Osteocyte (in vitro differentiated cells): ENCODE measurements around the gene INPP5D. TPM values are rescaled to one million over a fixed set of nuclear protein-coding genes. Genes with fewer than 3 reads are reported as not detected.

ENCODE experiments used
- DNase-seq: peaks from one replicate; pipeline ENCODE4 v3.0.0; 2021; ENCODE audit warnings: mixed read lengths; ENCODE audit not compliant: unreplicated experiment; ENCODE audit errors: extremely low spot score
- H3K27ac Mint-ChIP-seq: one replicate; pipeline ENCODE4 v1.8.0; 2021; ENCODE audit warnings: mild to moderate bottlenecking, mixed read lengths; ENCODE audit not compliant: unreplicated experiment
- H3K27me3 Mint-ChIP-seq: one replicate; pipeline ENCODE4 v1.8.0; 2021; ENCODE audit warnings: mixed read lengths; ENCODE audit not compliant: unreplicated experiment
- H3K36me3 Mint-ChIP-seq: one replicate; pipeline ENCODE4 v1.8.0; 2021; ENCODE audit warnings: mixed read lengths; ENCODE audit not compliant: unreplicated experiment
- H3K4me1 Mint-ChIP-seq: one replicate; pipeline ENCODE4 v1.8.0; 2021; ENCODE audit warnings: mixed read lengths; ENCODE audit not compliant: unreplicated experiment
- H3K4me3 Mint-ChIP-seq: one replicate; pipeline ENCODE4 v1.8.0; 2021; ENCODE audit warnings: mild to moderate bottlenecking, moderate library complexity, mixed read lengths; ENCODE audit not compliant: unreplicated experiment
- H3K9me3 Mint-ChIP-seq: one replicate; pipeline ENCODE4 v1.8.0; 2021; ENCODE audit warnings: mixed read lengths; ENCODE audit not compliant: unreplicated experiment
- total RNA-seq: library from RNA; stranded (reverse); gene quantifications from 2 replicates; pipeline ENCODE4 v1.2.1, GENCODE V29; 2021
- TF ChIP-seq, protein P1 (sequence below): fragments of 200-600 bp; sonication (generic); IDR thresholded peaks from 2 replicates; pipeline ENCODE4 v1.5.0; 2021; ENCODE audit warnings: antibody characterized with exemption, mild to moderate bottlenecking, moderate library complexity

Gene INPP5D
- total RNA-seq, 1 donor from 2014 or later: 0.40 TPM

DNA sequence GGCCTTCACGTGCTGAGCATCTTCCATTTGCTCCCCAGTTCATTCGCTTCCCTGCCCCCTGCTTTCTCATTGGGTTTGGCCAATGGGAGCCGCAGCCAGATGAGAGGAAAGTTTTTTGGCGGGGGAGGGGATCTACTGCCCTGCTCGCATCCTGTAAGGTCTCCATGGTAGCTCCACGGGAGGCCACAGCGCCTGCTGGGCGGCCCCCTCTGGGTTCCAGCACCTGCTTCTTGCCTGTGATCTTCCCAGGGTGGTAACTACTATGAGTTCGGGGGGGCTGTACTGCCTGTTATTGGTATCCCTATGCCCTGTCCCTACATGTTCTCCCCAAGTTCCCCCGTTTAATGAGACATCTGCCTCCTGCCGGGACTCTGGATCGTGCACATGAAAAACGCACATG lies 57.2 kb downstream of the INPP5D start:
- Mint-ChIP-seq H3K4me1 (no peaks in the 10 kb centered on the region), H3K36me3 (no peaks in the 10 kb centered on the region), H3K9me3 (no peaks in the 10 kb centered on the region), H3K27ac (no peak overlapping the region), H3K27me3 (peaks cover 18% of the 10 kb centered on the region), H3K4me3 (no peak overlapping the region)
- TF ChIP-seq, protein P1, sequence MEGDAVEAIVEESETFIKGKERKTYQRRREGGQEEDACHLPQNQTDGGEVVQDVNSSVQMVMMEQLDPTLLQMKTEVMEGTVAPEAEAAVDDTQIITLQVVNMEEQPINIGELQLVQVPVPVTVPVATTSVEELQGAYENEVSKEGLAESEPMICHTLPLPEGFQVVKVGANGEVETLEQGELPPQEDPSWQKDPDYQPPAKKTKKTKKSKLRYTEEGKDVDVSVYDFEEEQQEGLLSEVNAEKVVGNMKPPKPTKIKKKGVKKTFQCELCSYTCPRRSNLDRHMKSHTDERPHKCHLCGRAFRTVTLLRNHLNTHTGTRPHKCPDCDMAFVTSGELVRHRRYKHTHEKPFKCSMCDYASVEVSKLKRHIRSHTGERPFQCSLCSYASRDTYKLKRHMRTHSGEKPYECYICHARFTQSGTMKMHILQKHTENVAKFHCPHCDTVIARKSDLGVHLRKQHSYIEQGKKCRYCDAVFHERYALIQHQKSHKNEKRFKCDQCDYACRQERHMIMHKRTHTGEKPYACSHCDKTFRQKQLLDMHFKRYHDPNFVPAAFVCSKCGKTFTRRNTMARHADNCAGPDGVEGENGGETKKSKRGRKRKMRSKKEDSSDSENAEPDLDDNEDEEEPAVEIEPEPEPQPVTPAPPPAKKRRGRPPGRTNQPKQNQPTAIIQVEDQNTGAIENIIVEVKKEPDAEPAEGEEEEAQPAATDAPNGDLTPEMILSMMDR: no peak
- DNase-seq: no peak

DNA sequence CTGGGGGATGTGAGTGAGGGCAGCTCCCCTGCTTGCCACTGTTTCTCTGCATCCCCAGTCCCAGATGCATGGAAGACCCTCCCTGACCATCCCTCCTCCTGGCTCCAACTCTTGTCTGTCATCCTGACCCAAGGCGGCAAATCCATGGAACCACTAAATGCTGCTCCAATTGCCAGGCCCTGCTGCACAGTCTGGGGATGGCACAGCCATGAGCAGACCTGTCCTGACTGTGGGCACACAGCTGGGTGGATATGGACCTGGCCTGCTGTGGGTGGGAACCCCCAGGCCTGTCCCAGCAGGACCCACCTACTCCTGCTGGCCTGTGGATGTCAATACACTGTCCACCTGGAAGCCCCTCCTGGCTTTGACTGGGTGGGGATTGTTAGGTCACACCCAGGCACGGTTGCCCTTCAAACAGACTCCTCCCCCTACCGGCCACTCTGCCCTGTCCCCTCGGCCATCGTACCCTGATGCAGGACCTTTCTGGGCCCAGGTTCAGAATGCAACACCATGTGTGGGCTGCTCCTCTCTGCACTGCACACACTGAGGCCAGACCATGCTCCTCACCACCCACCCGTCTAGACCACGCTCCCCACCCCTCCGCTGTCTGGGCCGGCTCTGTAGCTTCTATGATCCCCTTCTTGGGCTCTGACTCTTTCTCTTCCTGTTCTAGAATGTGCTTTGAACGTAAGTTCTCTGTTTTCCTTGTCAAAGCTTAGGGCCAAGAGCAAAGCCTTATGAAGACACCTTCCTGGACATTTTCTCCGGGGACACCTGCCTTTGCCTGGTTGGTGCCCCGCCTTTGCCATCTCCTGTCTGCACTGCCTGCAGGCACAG lies 57.9 kb downstream of the INPP5D start:
- no peak for DNase-seq
- H3K9me3 Mint-ChIP-seq: no peaks in the 10 kb centered on the region
- no peaks in the 10 kb centered on the region for H3K36me3 Mint-ChIP-seq
- no peak overlapping the region for H3K4me3 Mint-ChIP-seq
- no peak overlapping the region for H3K27ac Mint-ChIP-seq
- TF ChIP-seq, protein P1: no peak
- H3K4me1 Mint-ChIP-seq: no peaks in the 10 kb centered on the region
- peaks cover 17% of the 10 kb centered on the region for H3K27me3 Mint-ChIP-seq

DNA sequence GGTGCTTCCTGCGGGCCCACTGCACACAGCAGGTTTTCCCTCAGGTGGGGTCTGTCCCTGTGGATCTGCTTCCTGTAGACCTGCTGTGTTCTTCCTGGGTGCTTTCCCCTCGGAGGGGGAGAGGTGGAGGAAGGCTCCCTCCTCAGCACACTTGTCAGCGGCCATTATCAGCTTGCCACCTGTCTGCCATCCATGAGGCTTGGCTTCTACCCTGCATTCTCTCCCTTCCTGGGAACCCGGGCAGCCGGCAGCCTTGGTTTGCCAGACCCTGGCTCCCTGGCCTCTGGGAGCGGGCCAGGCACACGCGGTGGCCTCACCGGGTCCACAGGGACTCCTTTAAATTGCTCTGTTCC lies 58.5 kb downstream of the INPP5D start:
- no peak for DNase-seq
- H3K4me3 Mint-ChIP-seq: no peak overlapping the region
- H3K4me1 Mint-ChIP-seq: no peaks in the 10 kb centered on the region
- no peak overlapping the region for H3K27ac Mint-ChIP-seq
- H3K36me3 Mint-ChIP-seq: no peaks in the 10 kb centered on the region
- peaks cover 14% of the 10 kb centered on the region for H3K27me3 Mint-ChIP-seq
- no peaks in the 10 kb centered on the region for H3K9me3 Mint-ChIP-seq
- TF ChIP-seq, protein P1: no peak

DNA sequence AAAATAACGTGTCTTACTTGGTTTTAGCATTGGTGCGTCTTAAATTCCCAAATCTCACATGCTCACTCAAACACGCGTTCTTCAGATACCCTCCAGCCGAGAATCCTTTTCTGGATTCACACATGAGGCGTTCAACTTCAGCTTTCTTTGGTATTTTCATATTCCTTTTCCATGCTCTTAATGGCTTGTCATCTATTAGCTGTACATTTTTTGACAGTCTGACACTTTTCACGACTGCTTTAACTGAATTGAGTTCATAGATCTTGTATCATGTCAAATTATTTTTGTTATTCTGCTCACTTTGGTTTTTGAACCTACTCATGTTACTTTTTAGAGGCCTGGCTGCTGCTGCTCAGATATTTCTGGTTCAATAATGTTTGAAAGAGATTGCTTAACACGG lies 59.0 kb downstream of the INPP5D start:
- DNase-seq: no peak
- Mint-ChIP-seq H3K36me3 (no peaks in the 10 kb centered on the region), H3K4me1 (no peaks in the 10 kb centered on the region), H3K27me3 (peaks cover 14% of the 10 kb centered on the region), H3K4me3 (no peak overlapping the region), H3K27ac (no peak overlapping the region), H3K9me3 (no peaks in the 10 kb centered on the region)
- TF ChIP-seq, protein P1: no peak

DNA sequence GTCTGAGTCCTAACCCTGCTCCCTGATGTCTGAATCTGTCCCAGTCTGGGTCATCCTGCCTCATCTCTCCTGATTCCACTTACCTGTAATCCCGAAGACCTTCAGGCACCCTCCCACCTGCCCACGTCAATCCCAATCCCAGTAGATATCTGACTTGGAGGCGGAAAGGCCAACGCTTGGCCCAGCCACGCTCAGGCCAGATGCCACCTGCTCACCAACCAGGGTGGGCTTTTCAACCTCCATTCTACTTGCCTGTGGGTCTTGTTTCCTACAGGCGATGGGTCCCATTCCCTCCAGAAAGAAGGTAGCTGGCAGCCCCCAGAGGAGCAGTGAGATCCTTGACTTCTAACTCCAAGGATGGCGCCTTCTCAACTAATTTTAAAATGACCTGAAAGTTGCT lies 59.7 kb downstream of the INPP5D start:
- no peaks in the 10 kb centered on the region for H3K36me3 Mint-ChIP-seq
- H3K4me3 Mint-ChIP-seq: no peak overlapping the region
- TF ChIP-seq, protein P1: no peak
- no peaks in the 10 kb centered on the region for H3K9me3 Mint-ChIP-seq
- peaks cover 14% of the 10 kb centered on the region for H3K27me3 Mint-ChIP-seq
- DNase-seq: no peak
- no peaks in the 10 kb centered on the region for H3K4me1 Mint-ChIP-seq
- no peak overlapping the region for H3K27ac Mint-ChIP-seq
